Lower lobe of right lung (tissue), 2 donors: ENCODE measurements around the gene KCNQ1. TPM values are rescaled to one million over a fixed set of nuclear protein-coding genes. Genes with fewer than 3 reads are reported as not detected.

Source experiments
- ATAC-seq, 2 donors: fragments of 200-7000 bp; cut with Tn5 transposase; one replicate each; pipeline ENCODE4 v1.9.1; 2020 to 2022; ENCODE audit warnings: mild to moderate bottlenecking in 2 of 2, moderate library complexity in 2 of 2
- DNase-seq: peaks from one replicate; pipeline ENCODE4 v3.0.0-alpha.2; 2020
- H3K27ac ChIP-seq: fragments of 200-600 bp; one replicate; pipeline ENCODE4 v1.8.0; 2022
- H3K27me3 ChIP-seq: fragments of 200-600 bp; one replicate; pipeline ENCODE4 v1.8.0; 2022; ENCODE audit warnings: low read depth
- H3K36me3 ChIP-seq: fragments of 200-600 bp; one replicate; pipeline ENCODE4 v1.8.0; 2022; ENCODE audit warnings: mild to moderate bottlenecking
- H3K4me1 ChIP-seq: fragments of 200-600 bp; one replicate; pipeline ENCODE4 v1.8.0; 2022
- H3K4me3 ChIP-seq: fragments of 200-600 bp; one replicate; pipeline ENCODE4 v1.8.0; 2022; ENCODE audit warnings: mild to moderate bottlenecking
- H3K9me3 ChIP-seq: fragments of 200-600 bp; one replicate; pipeline ENCODE4 v1.8.0; 2022
- intact Hi-C: fragments of 100-400 bp; cut with DNase I; formaldehyde crosslinking; loops from one replicate; pipeline ENCODE4 v1.11.0; 2022
- total RNA-seq: library from RNA; stranded (reverse); fragmentation: NEBNext Ultra II Directional; extraction: Animal tissue kit (Norgen Biotek cat#: 25700); gene quantifications from one replicate; pipeline ENCODE4 v1.2.1, GENCODE V29; 2021
- TF ChIP-seq, protein P1 (sequence below): fragments of 200-600 bp; IDR thresholded peaks from one replicate; pipeline ENCODE4 v1.8.0; 2022; ENCODE audit warnings: antibody characterized with exemption, mild to moderate bottlenecking
- donor health status: DM: no; HTN: yes; CAD: no; lungs with severe emphysema.

KCNQ1 gene
- total RNA-seq, 1 donor from 2014 or later = 51.0 TPM

DNA sequence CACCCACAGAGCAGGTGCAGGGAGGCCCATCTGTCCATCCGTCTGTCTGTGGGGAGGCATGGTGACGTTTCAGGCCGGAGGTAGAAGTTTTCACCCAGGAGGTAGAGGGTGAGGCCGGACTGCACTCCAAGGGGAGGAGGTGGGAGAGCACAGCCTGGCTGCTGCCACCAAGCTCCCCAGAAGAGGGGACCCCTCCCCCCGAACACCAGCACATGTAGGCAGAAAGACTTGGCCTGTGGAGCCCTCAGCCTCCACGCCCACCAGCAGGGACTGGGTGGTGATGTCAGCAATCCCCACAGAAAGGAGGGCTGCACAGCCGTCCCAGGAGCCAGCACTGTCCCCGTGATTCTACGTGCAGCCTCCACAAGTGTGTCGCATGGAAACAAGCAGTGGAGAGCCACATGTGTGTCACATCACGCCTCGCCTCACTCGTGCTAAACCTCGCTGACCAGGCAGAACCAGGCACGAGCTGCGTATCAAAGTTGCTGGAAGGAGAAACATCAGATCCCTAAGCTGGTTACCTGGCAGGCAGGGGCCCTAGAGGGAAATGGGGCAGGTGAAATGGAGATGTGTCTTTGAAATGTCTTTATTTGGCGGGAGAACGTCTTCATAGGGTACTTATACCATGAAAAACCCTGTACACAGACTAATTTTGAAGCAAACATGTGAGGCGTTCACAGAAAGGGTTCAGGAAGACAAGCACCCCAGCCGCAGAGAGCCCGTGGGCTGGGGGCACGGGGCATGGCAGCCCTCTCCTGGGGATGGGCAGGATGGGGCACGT lies 391.7 kb downstream of the KCNQ1 start:
- no peaks in the 10 kb centered on the region for H3K27me3 ChIP-seq
- H3K4me3 ChIP-seq = no peak overlapping the region
- no peak for ATAC-seq
- H3K9me3 ChIP-seq = no peaks in the 10 kb centered on the region
- no peak overlapping the region for H3K27ac ChIP-seq
- no peak for DNase-seq
- TF ChIP-seq, protein P1, sequence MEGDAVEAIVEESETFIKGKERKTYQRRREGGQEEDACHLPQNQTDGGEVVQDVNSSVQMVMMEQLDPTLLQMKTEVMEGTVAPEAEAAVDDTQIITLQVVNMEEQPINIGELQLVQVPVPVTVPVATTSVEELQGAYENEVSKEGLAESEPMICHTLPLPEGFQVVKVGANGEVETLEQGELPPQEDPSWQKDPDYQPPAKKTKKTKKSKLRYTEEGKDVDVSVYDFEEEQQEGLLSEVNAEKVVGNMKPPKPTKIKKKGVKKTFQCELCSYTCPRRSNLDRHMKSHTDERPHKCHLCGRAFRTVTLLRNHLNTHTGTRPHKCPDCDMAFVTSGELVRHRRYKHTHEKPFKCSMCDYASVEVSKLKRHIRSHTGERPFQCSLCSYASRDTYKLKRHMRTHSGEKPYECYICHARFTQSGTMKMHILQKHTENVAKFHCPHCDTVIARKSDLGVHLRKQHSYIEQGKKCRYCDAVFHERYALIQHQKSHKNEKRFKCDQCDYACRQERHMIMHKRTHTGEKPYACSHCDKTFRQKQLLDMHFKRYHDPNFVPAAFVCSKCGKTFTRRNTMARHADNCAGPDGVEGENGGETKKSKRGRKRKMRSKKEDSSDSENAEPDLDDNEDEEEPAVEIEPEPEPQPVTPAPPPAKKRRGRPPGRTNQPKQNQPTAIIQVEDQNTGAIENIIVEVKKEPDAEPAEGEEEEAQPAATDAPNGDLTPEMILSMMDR = no peak
- intact Hi-C loops = no loop called here
- peaks cover 16% of the 10 kb centered on the region for H3K4me1 ChIP-seq
- no peaks in the 10 kb centered on the region for H3K36me3 ChIP-seq

DNA sequence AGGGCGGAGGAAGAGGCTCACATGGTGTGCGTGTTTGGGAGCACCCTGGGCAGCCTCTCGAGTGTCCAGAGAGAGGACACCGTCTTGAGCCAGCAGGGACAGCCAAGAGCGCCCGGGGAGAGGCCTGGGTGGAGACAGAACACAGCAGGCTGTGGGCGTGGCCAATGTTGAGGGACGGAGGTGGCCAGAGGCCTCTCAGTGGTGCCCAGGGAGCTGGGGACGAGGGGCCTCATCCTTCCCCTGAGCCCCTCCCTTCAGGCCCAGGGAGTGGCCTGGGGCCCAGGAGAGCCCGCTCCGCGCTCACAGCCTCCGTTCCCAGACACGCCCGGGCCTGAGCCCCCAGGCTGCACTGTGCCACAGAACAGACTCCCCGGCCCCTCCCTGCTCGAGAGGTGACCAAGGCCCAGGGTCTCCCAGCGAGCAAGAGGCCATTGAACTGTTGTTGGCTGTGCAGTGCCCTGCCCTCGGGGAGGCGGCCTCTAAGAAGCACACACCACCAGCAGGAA lies 392.3 kb downstream of the KCNQ1 start:
- H3K4me1 ChIP-seq = peaks cover 16% of the 10 kb centered on the region
- H3K36me3 ChIP-seq = no peaks in the 10 kb centered on the region
- ATAC-seq (peak; percentile 78 to 89), DNase-seq (peak; percentile 83)
- intact Hi-C loops = no loop called here
- no peaks in the 10 kb centered on the region for H3K9me3 ChIP-seq
- peak overlapping the region; percentile 41 for H3K27ac ChIP-seq
- TF ChIP-seq, protein P1 = peak; percentile 45
- no peak overlapping the region for H3K4me3 ChIP-seq
- H3K27me3 ChIP-seq = no peaks in the 10 kb centered on the region

DNA sequence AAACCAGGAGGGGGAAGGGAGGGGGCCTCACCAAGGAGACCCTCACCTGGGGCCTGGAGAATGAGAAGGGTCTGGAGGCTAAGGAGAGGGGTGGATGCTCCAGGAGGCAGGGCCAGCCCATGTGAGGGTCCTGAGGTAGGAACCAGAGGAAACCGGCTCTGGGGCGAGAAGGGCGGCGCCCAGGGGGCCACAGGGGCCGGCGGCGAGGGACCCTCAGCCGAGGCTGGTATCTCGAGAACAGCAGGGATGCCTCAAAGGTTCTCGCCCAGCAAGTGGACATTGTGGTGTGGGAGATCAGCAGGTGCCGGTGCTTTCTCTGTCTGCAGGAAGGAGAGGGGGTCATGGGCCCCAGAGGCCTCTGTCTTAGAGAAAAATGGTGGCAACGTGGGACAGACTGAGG lies 392.8 kb downstream of the KCNQ1 start:
- intact Hi-C loops = no loop called here
- no peak for DNase-seq
- Histone ChIP-seq H3K27ac (peak overlapping the region; percentile 41), H3K4me3 (no peak overlapping the region), H3K27me3 (no peaks in the 10 kb centered on the region), H3K4me1 (peaks cover 16% of the 10 kb centered on the region), H3K36me3 (no peaks in the 10 kb centered on the region), H3K9me3 (no peaks in the 10 kb centered on the region)
- TF ChIP-seq, protein P1 = no peak
- ATAC-seq = no peak

DNA sequence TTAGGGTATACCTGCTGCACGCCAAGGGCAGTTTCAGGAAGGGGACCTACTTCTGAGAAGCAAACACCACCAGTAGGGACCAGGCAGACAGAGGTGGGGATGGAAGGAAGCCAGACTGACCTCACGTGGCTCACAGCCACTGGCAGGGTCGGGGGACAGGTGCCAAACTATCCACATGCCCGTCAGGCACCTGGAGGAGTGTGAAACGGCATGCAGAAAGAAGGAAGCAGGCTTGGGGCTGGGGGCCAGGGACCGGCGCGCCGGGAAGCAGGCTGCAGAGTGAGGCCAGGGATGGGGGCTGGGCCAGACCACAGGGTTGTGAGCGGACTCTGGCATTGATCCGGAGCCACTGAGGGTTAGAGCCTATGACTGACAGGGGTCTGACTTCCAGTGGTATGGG lies 393.3 kb downstream of the KCNQ1 start:
- H3K4me1 ChIP-seq = peaks cover 16% of the 10 kb centered on the region
- ATAC-seq (no peak), DNase-seq (no peak)
- no peaks in the 10 kb centered on the region for H3K27me3 ChIP-seq
- TF ChIP-seq, protein P1 = no peak
- no peaks in the 10 kb centered on the region for H3K9me3 ChIP-seq
- intact Hi-C loops = no loop called here
- no peaks in the 10 kb centered on the region for H3K36me3 ChIP-seq
- H3K27ac ChIP-seq = no peak overlapping the region
- H3K4me3 ChIP-seq = no peak overlapping the region

DNA sequence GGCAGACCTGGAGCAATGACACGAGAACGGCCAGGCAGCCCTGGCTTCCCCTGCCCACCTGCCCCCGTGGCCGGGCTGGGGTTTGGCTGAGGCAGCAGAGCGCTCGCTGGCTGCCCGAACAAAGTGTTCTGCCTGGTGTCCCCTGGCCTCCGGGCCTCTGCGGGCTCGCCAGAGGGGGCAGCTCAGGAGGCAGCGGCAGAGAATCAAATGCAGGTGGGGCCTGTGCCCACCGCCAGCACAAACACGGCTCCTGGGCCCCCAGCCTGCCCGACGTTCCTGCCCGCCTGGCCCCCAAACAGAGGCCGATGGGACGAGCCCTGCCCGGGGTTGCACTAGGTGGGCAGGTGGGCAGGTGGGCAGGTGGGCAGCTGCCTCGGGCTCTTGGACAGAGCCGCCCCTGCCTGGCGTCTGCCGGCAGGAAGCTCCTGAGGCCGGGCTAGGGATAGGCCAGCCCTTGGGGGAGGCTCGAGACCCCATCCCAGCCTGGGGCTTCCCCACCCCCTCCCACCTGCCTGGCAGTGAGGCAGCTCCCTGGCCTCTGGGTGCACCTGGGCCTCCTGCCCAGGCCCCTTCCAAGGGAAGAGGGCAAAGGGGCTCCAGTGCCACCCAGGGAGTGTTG lies 394.0 kb downstream of the KCNQ1 start:
- no peak overlapping the region for H3K27ac ChIP-seq
- no peak for ATAC-seq
- DNase-seq = no peak
- TF ChIP-seq, protein P1 = no peak
- no peaks in the 10 kb centered on the region for H3K36me3 ChIP-seq
- H3K9me3 ChIP-seq = no peaks in the 10 kb centered on the region
- intact Hi-C loops = no loop called here
- H3K4me3 ChIP-seq = no peak overlapping the region
- H3K27me3 ChIP-seq = no peaks in the 10 kb centered on the region
- H3K4me1 ChIP-seq = peaks cover 16% of the 10 kb centered on the region
